ENCODE data around the gene MCTS1.

MCTS1 gene

DNA sequence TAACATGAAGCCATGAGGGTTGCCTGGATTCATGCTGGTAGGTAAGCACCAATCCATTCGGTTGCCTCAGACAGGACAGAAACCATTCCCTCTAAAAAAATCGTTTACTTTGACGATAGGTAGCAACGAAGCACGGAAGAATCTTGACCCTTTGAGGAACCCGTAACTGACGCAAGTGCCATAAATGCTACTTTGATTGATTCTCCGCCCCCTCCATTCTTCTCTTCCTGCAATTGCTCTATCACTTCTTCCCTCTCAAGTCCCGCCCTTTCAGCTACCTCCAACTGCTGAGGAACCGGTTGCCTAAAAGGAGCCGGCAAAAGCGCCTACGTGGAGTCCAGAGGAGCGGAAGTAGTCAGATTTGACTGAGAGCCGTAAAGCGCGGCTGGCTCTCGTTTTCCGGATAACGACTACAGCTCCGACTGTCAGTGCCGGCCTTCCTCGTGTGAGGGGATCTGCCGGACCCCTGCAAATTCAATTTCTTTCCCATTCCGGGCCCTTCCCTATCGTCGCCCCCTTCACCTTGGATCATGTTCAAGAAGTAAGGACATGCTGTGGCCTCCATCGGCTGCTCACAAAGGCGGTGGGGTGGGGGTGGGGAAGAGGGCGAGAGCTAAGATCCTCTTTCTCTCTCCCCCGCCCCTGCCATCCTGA is at the start of gene MCTS1:
Gene MCTS1, plus strand, starts transcription at position 395 of the 654 bp plus-strand sequence. Its CDS starts 136 bp downstream, at position 531.
- H3K36me3 ChIP-seq (ENCODE audit: control insufficient read depth, insufficient read depth, low read length) = no peaks in the 10 kb centered on the region
- H3K27me3 ChIP-seq (ENCODE audit: control insufficient read depth, insufficient read depth, low read length) = no peaks in the 10 kb centered on the region
- peak within 1 kb of the TSS; percentile 57 for H3K9ac ChIP-seq (ENCODE audit: low read length)
- H3K4me3 ChIP-seq (ENCODE audit: low read length) = peak within 1 kb of the TSS; percentile 82
- H3K27ac ChIP-seq (ENCODE audit: low read depth, low read length) = peak within 1 kb of the TSS; percentile 80
- H3K4me1 ChIP-seq (ENCODE audit: control insufficient read depth, insufficient read depth, low read length) = peaks cover 7% of the 10 kb centered on the region

- Histone ChIP-seq H3K27ac (ENCODE audit: low read depth, low read length) (no peak overlapping the region), H3K36me3 (ENCODE audit: control insufficient read depth, insufficient read depth, low read length) (no peaks in the 10 kb centered on the region), H3K27me3 (ENCODE audit: control insufficient read depth, insufficient read depth, low read length) (no peaks in the 10 kb centered on the region), H3K9ac (ENCODE audit: low read length) (no peak overlapping the region), H3K4me1 (ENCODE audit: control insufficient read depth, insufficient read depth, low read length) (no peaks in the 10 kb centered on the region), H3K4me3 (ENCODE audit: low read length) (no peak overlapping the region)
These were observed 47.6 kb upstream of the MCTS1 start for GRCh38 chrX:120556251-120556650.

DNA sequence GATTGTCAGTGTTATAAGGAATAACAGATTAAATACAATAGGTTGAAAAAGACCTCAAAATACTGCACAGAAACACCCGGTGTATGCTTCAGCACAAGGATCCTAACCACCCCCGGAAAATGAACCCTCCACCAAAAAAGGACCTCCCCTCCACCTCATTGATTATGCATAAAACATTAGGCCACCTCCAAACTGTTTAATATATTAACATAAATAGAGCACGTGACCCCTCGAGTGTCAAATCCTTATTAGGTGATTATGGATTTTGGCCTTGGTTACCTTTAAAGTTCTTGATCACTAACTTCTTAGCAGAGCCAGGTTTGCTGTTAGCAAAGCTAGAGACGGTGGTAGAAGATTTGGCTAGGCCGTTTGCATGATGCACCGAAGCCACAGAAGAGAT is 44.1 kb upstream of the MCTS1 start:
- H3K9ac ChIP-seq (ENCODE audit: low read length) = peak overlapping the region; percentile 39
- H3K27ac ChIP-seq (ENCODE audit: low read depth, low read length) = peak overlapping the region; percentile 90
- H3K4me3 ChIP-seq (ENCODE audit: low read length) = peak overlapping the region; percentile 81
- H3K36me3 ChIP-seq (ENCODE audit: control insufficient read depth, insufficient read depth, low read length) = no peaks in the 10 kb centered on the region
- peaks cover 2% of the 10 kb centered on the region for H3K4me1 ChIP-seq (ENCODE audit: control insufficient read depth, insufficient read depth, low read length)
- no peaks in the 10 kb centered on the region for H3K27me3 ChIP-seq (ENCODE audit: control insufficient read depth, insufficient read depth, low read length)

DNA sequence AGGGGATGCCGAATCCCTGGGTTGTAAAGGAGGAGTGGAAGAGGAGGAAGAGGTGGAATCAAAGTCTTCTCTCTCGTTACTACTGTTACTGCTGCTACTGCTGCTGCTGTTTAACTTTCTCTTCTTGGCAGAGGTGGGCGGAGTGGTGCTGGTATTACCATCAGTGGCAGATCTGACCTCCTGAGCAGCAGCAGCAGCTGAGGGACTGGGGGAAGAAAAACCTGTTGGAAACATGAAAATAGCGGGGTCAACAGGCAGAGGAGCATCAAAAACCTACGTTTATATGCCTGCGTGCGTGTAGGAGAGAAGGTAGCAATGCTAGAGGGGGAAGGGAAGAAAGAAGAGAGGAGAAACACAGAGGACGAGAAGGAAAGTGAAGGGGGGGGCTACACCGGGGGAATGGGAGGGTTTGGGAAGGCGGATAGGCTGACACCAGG is 43.5 kb upstream of the MCTS1 start:
- Histone ChIP-seq H3K4me3 (ENCODE audit: low read length) (peak overlapping the region; percentile 81), H3K27ac (ENCODE audit: low read depth, low read length) (peak overlapping the region; percentile 90), H3K36me3 (ENCODE audit: control insufficient read depth, insufficient read depth, low read length) (no peaks in the 10 kb centered on the region), H3K4me1 (ENCODE audit: control insufficient read depth, insufficient read depth, low read length) (peaks cover 2% of the 10 kb centered on the region), H3K9ac (ENCODE audit: low read length) (peak overlapping the region; percentile 40), H3K27me3 (ENCODE audit: control insufficient read depth, insufficient read depth, low read length) (no peaks in the 10 kb centered on the region)

DNA sequence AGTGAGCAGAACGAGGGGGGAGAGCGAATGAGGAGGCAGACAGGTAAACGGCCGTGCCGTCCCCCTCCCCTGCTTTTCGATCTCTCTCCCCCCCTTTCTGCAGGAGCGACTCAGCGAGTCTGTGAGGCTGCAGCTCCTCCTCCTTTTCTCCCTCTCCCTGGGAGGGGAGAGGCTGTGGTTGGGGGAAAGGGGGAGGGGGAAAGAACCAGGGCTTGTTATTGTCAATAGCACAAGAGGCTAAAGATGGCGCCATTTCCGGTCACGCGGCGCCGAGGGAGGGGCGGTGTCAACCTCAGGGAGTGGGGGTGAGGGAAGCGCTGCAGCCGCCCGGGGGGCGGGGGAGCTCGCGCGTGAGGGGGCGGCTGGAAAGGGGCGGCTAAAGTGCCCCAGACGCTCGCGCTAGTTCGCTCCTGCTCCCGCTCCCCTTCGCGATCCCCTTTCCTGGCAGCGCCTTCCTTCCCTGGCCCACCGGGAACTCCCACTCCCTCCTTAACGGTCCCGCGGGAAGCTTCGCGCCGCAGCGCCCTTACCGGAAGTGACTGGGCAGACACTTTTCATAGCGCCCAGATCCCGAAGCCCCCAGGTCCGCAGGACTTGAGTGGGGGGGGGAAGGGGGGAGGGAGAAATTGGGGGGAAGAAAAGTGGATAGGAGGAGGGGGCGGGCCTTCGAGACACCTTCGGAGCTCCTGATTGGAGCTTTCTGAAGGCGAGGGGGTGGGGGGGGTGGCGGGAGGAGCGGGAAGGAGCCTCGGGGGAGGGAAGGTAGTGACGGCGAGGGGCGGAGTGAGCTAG is 42.9 kb upstream of the MCTS1 start, which contains the start of gene CUL4B:
Gene CUL4B, minus strand, starts transcription at position 121 of the 792 bp plus-strand sequence. CDS start 324 bp downstream, outside the sequence.
- Histone ChIP-seq H3K27ac (ENCODE audit: low read depth, low read length) (peak within 1 kb of the TSS; percentile 90), H3K36me3 (ENCODE audit: control insufficient read depth, insufficient read depth, low read length) (no peaks in the 10 kb centered on the region), H3K9ac (ENCODE audit: low read length) (peak within 1 kb of the TSS; percentile 40)

DNA sequence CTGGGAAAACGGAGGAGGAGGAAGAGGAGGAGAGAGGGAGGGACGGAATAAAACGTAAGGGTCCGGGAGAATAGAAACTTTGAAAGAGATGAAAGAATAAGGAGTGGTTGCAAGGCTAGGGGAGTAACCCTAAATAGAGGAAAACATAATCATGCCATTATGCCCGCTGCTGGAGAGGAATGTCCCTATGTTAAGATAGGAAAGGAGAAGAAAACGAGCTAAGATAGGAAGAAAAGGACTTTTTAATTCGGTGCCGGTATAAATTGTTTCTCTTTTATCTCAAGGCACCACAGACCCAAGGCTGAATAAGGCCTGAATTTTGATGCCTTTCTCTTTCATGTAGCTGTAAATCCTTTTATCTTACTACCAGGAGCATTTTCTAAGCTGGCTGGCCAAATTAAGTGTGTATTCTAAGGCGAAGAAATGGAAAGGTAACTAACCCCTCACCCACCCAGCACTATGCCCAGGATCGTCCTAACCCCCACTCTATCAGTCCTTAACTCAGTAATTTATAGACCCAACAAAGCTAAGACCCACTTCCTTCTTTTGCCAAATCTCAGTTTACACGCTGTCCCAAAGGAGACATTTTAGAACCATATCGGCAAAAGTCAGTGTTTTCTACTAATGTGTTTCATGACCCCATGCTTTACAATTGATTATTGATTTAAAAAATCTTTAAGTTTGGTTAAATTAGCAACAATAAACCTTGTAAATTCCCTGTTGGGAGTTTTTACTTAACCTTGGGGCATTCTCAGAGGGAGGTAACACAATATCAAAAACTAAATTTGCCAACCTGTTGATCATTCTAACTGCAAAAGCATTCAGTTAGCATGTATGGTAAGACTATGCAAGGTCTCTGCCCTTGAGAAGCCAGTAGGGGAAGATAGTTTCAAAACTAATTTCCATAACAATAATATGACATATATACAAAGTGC is 42.0 kb upstream of the MCTS1 start:
- Histone ChIP-seq H3K4me3 (ENCODE audit: low read length) (peak overlapping the region; percentile 51), H3K27me3 (ENCODE audit: control insufficient read depth, insufficient read depth, low read length) (no peaks in the 10 kb centered on the region), H3K9ac (ENCODE audit: low read length) (peak overlapping the region; percentile 27), H3K4me1 (ENCODE audit: control insufficient read depth, insufficient read depth, low read length) (peaks cover 2% of the 10 kb centered on the region), H3K36me3 (ENCODE audit: control insufficient read depth, insufficient read depth, low read length) (no peaks in the 10 kb centered on the region), H3K27ac (ENCODE audit: low read depth, low read length) (peak overlapping the region; percentile 88)

More for the DNA sequence above, 42.9 kb upstream of the MCTS1 start, which contains the start of gene CUL4B:
- peak within 1 kb of the TSS; percentile 81 for H3K4me3 ChIP-seq (ENCODE audit: low read length)
- H3K27me3 ChIP-seq (ENCODE audit: control insufficient read depth, insufficient read depth, low read length) = no peaks in the 10 kb centered on the region
- H3K4me1 ChIP-seq (ENCODE audit: control insufficient read depth, insufficient read depth, low read length) = peaks cover 2% of the 10 kb centered on the region

- H3K4me1 ChIP-seq (ENCODE audit: control insufficient read depth, insufficient read depth, low read length) = peaks cover 2% of the 10 kb centered on the region
- no peak overlapping the region for H3K9ac ChIP-seq (ENCODE audit: low read length)
- no peaks in the 10 kb centered on the region for H3K27me3 ChIP-seq (ENCODE audit: control insufficient read depth, insufficient read depth, low read length)
- peak overlapping the region; percentile 51 for H3K4me3 ChIP-seq (ENCODE audit: low read length)
- no peaks in the 10 kb centered on the region for H3K36me3 ChIP-seq (ENCODE audit: control insufficient read depth, insufficient read depth, low read length)
- peak overlapping the region; percentile 88 for H3K27ac ChIP-seq (ENCODE audit: low read depth, low read length)
These were observed 41.4 kb upstream of the MCTS1 start for GRCh38 chrX:120562569-120562926.

DNA sequence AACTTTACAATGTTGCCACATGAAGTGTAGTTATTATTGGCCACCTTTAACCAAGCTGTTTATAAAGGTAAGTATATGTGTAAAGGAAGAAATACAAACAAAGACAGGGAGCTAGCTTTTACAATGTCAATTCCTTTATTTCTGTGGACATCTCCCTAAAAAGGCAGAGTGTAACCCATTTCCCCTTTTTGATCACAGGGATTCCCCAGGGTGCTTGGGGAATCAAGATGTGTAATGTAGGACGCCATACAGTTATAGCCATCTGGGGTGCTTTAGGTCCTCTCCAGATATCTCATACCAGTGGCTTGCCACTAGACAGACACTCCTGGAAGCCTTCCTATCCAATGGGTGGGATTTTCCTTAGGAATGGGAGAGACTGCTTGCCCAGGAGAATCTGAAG is 39.0 kb upstream of the MCTS1 start:
- Histone ChIP-seq H3K36me3 (ENCODE audit: control insufficient read depth, insufficient read depth, low read length) (no peaks in the 10 kb centered on the region), H3K9ac (ENCODE audit: low read length) (no peak overlapping the region), H3K27ac (ENCODE audit: low read depth, low read length) (no peak overlapping the region), H3K4me3 (ENCODE audit: low read length) (no peak overlapping the region), H3K4me1 (ENCODE audit: control insufficient read depth, insufficient read depth, low read length) (peaks cover 2% of the 10 kb centered on the region), H3K27me3 (ENCODE audit: control insufficient read depth, insufficient read depth, low read length) (no peaks in the 10 kb centered on the region)

GRCh38 chrX:120566817-120567216 is 37.1 kb upstream of the MCTS1 start:
- Histone ChIP-seq H3K27me3 (ENCODE audit: control insufficient read depth, insufficient read depth, low read length) (no peaks in the 10 kb centered on the region), H3K4me3 (ENCODE audit: low read length) (no peak overlapping the region), H3K36me3 (ENCODE audit: control insufficient read depth, insufficient read depth, low read length) (no peaks in the 10 kb centered on the region), H3K9ac (ENCODE audit: low read length) (no peak overlapping the region), H3K27ac (ENCODE audit: low read depth, low read length) (no peak overlapping the region), H3K4me1 (ENCODE audit: control insufficient read depth, insufficient read depth, low read length) (peaks cover 2% of the 10 kb centered on the region)

- Histone ChIP-seq H3K27me3 (ENCODE audit: control insufficient read depth, insufficient read depth, low read length) (no peaks in the 10 kb centered on the region), H3K4me3 (ENCODE audit: low read length) (no peak overlapping the region), H3K9ac (ENCODE audit: low read length) (no peak overlapping the region), H3K27ac (ENCODE audit: low read depth, low read length) (no peak overlapping the region), H3K4me1 (ENCODE audit: control insufficient read depth, insufficient read depth, low read length) (no peaks in the 10 kb centered on the region), H3K36me3 (ENCODE audit: control insufficient read depth, insufficient read depth, low read length) (no peaks in the 10 kb centered on the region)
These were observed 35.9 kb upstream of the MCTS1 start for GRCh38 chrX:120568035-120568434.

DNA sequence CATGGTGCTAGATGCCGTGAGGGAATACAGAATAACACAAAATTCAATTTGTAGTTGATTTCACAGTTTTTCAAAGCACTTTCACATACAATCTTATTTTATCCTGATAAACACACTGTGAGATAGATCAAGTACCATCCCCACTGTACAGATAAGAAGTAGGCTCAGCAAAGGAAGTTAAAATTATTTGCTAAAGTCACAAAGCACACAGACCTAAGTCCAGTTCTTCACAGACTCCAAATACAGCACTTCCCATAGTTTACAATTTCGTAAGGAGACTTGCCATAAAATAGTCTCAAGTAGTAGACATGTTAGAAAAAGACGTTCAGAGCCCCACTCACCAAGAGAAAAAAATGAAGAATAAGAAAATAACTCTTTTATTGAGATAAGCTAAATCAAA is 35.3 kb upstream of the MCTS1 start:
- H3K36me3 ChIP-seq (ENCODE audit: control insufficient read depth, insufficient read depth, low read length) = no peaks in the 10 kb centered on the region
- H3K27me3 ChIP-seq (ENCODE audit: control insufficient read depth, insufficient read depth, low read length) = no peaks in the 10 kb centered on the region
- no peak overlapping the region for H3K27ac ChIP-seq (ENCODE audit: low read depth, low read length)
- H3K9ac ChIP-seq (ENCODE audit: low read length) = no peak overlapping the region
- H3K4me1 ChIP-seq (ENCODE audit: control insufficient read depth, insufficient read depth, low read length) = no peaks in the 10 kb centered on the region
- no peak overlapping the region for H3K4me3 ChIP-seq (ENCODE audit: low read length)
